IPS-15b (cell line): ENCODE results near the gene CHD5.

ENCODE experiments used
- H3K27me3 ChIP-seq: one replicate; pipeline ENCODE4 v1.6.1; 2013; ENCODE audit warnings: low read length; ENCODE audit not compliant: control insufficient read depth, insufficient read depth
- H3K36me3 ChIP-seq: one replicate; pipeline ENCODE4 v1.6.1; 2013; ENCODE audit warnings: low read length; ENCODE audit not compliant: control insufficient read depth, insufficient read depth
- H3K4me1 ChIP-seq: one replicate; pipeline ENCODE4 v1.6.1; 2013; ENCODE audit warnings: mild to moderate bottlenecking, low read length; ENCODE audit not compliant: control insufficient read depth, insufficient read depth
- H3K4me3 ChIP-seq: one replicate; pipeline ENCODE4 v1.5.1; 2013; ENCODE audit warnings: low read depth, low read length
- H3K9ac ChIP-seq: one replicate; pipeline ENCODE4 v1.6.1; 2013; ENCODE audit warnings: low read depth, mild to moderate bottlenecking, low read length
- H3K9me3 ChIP-seq: one replicate; pipeline ENCODE4 v1.6.1; 2013; ENCODE audit warnings: mild to moderate bottlenecking, low read length; ENCODE audit not compliant: control insufficient read depth, insufficient read depth

CHD5 gene

GRCh38 chr1:6170116-6170741, 9.9 kb downstream of the CHD5 start:
- no peaks in the 10 kb centered on the region for H3K4me1 ChIP-seq
- no peak overlapping the region for H3K9ac ChIP-seq
- H3K27me3 ChIP-seq = no peaks in the 10 kb centered on the region
- H3K36me3 ChIP-seq = no peaks in the 10 kb centered on the region
- H3K4me3 ChIP-seq = no peak overlapping the region
- no peaks in the 10 kb centered on the region for H3K9me3 ChIP-seq

GRCh38 chr1:6168947-6169586, 11.1 kb downstream of the CHD5 start:
- Histone ChIP-seq H3K4me1 (no peaks in the 10 kb centered on the region), H3K9me3 (no peaks in the 10 kb centered on the region), H3K27me3 (no peaks in the 10 kb centered on the region)

GRCh38 chr1:6167391-6168303, 12.5 kb downstream of the CHD5 start:
- Histone ChIP-seq H3K4me1 (no peaks in the 10 kb centered on the region), H3K9ac (no peak overlapping the region), H3K27me3 (no peaks in the 10 kb centered on the region), H3K9me3 (no peaks in the 10 kb centered on the region), H3K36me3 (no peaks in the 10 kb centered on the region), H3K4me3 (no peak overlapping the region)

More at GRCh38 chr1:6168947-6169586, 11.1 kb downstream of the CHD5 start:
- H3K9ac ChIP-seq = no peak overlapping the region
- no peaks in the 10 kb centered on the region for H3K36me3 ChIP-seq
- H3K4me3 ChIP-seq = no peak overlapping the region

- H3K4me1 ChIP-seq = no peaks in the 10 kb centered on the region
- no peaks in the 10 kb centered on the region for H3K36me3 ChIP-seq
- H3K9ac ChIP-seq = no peak overlapping the region
- H3K4me3 ChIP-seq = no peak overlapping the region
- H3K27me3 ChIP-seq = no peaks in the 10 kb centered on the region
- no peaks in the 10 kb centered on the region for H3K9me3 ChIP-seq
These were observed 13.3 kb downstream of the CHD5 start for GRCh38 chr1:6166655-6167390.

- H3K4me3 ChIP-seq = no peak overlapping the region
These were observed 13.9 kb downstream of the CHD5 start for GRCh38 chr1:6166221-6166620.

GRCh38 chr1:6165441-6165985, 14.6 kb downstream of the CHD5 start:
- peaks cover under 1% of the 10 kb centered on the region for H3K4me1 ChIP-seq
- H3K36me3 ChIP-seq = no peaks in the 10 kb centered on the region
- no peak overlapping the region for H3K4me3 ChIP-seq
- H3K27me3 ChIP-seq = no peaks in the 10 kb centered on the region
- no peak overlapping the region for H3K9ac ChIP-seq
- H3K9me3 ChIP-seq = no peaks in the 10 kb centered on the region

More at GRCh38 chr1:6166221-6166620, 13.9 kb downstream of the CHD5 start:
- Histone ChIP-seq H3K9me3 (no peaks in the 10 kb centered on the region), H3K27me3 (no peaks in the 10 kb centered on the region), H3K36me3 (no peaks in the 10 kb centered on the region), H3K9ac (no peak overlapping the region), H3K4me1 (no peaks in the 10 kb centered on the region)

GRCh38 chr1:6165027-6165426, 15.1 kb downstream of the CHD5 start:
- H3K4me3 ChIP-seq = no peak overlapping the region
- H3K36me3 ChIP-seq = no peaks in the 10 kb centered on the region
- H3K27me3 ChIP-seq = no peaks in the 10 kb centered on the region
- H3K4me1 ChIP-seq = peaks cover 2% of the 10 kb centered on the region
- H3K9ac ChIP-seq = no peak overlapping the region
- H3K9me3 ChIP-seq = no peaks in the 10 kb centered on the region

GRCh38 chr1:6163973-6164617, 16.0 kb downstream of the CHD5 start:
- Histone ChIP-seq H3K9me3 (no peaks in the 10 kb centered on the region), H3K4me1 (peaks cover 2% of the 10 kb centered on the region), H3K27me3 (no peaks in the 10 kb centered on the region), H3K4me3 (no peak overlapping the region), H3K36me3 (no peaks in the 10 kb centered on the region), H3K9ac (no peak overlapping the region)

- no peak overlapping the region for H3K4me3 ChIP-seq
- H3K4me1 ChIP-seq = peaks cover 2% of the 10 kb centered on the region
- no peaks in the 10 kb centered on the region for H3K36me3 ChIP-seq
- H3K27me3 ChIP-seq = no peaks in the 10 kb centered on the region
- no peak overlapping the region for H3K9ac ChIP-seq
- H3K9me3 ChIP-seq = no peaks in the 10 kb centered on the region
These were observed 16.7 kb downstream of the CHD5 start for GRCh38 chr1:6163191-6163972.

- H3K4me3 ChIP-seq = no peak overlapping the region
- H3K36me3 ChIP-seq = no peaks in the 10 kb centered on the region
- no peaks in the 10 kb centered on the region for H3K9me3 ChIP-seq
- H3K27me3 ChIP-seq = no peaks in the 10 kb centered on the region
- no peak overlapping the region for H3K9ac ChIP-seq
- H3K4me1 ChIP-seq = peaks cover 2% of the 10 kb centered on the region
These were observed 17.3 kb downstream of the CHD5 start for GRCh38 chr1:6162773-6163172.
